OCI-LY1 (cell line): ENCODE results near the gene LAMTOR5.
"Not testable (repeated sequence)": the region's sequence is repeated elsewhere in the genome, so short reads cannot be mapped to it uniquely, and the experiment has no call there.

ENCODE experiments used
- H2AFZ ChIP-seq: fragments of 200-600 bp; sonication (generic), shearing (Covaris generic); 2 replicates; pipeline ENCODE4 v1.6.0; 2014; ENCODE audit warnings: antibody characterized with exemption, mild to moderate bottlenecking, low read length
- H3F3A ChIP-seq: fragments of 200-600 bp; sonication (generic), shearing (Covaris generic); 2 replicates; pipeline ENCODE4 v1.6.0; 2014; ENCODE audit warnings: mild to moderate bottlenecking, antibody characterized with exemption, low read length, moderate library complexity; ENCODE audit not compliant: insufficient read depth
- H3K27ac ChIP-seq: fragments of 200-600 bp; sonication (generic); 2 replicates; pipeline ENCODE4 v1.5.1; 2014; ENCODE audit warnings: low read length, mixed run types, mild to moderate bottlenecking, low read depth; ENCODE audit not compliant: poor library complexity, severe bottlenecking
- H3K27me3 ChIP-seq: fragments of 200-600 bp; sonication (generic); 2 replicates; pipeline ENCODE4 v1.6.0; 2014; ENCODE audit warnings: antibody characterized with exemption, mild to moderate bottlenecking, low read length, moderate library complexity; ENCODE audit not compliant: insufficient read depth
- H3K36me3 ChIP-seq: fragments of 200-600 bp; sonication (generic); 2 replicates; pipeline ENCODE4 v1.6.1; 2014; ENCODE audit warnings: mild to moderate bottlenecking, antibody characterized with exemption, low read length, moderate library complexity, mixed read lengths; ENCODE audit not compliant: insufficient read depth
- H3K4me1 ChIP-seq: fragments of 200-600 bp; sonication (generic); 2 replicates; pipeline ENCODE4 v1.5.1; 2014; ENCODE audit warnings: mild to moderate bottlenecking, low read length, moderate library complexity; ENCODE audit not compliant: insufficient read depth, severe bottlenecking
- H3K4me2 ChIP-seq: fragments of 200-600 bp; sonication (generic), shearing (Covaris generic); 2 replicates; pipeline ENCODE4 v1.6.1; 2014; ENCODE audit warnings: low read length
- H3K4me3 ChIP-seq: fragments of 200-600 bp; sonication (generic); 2 replicates; pipeline ENCODE4 v1.5.1; 2014; ENCODE audit warnings: low read length, low read depth, mild to moderate bottlenecking, mixed read lengths; ENCODE audit not compliant: poor library complexity, severe bottlenecking
- H3K79me2 ChIP-seq: fragments of 200-600 bp; shearing (Covaris generic); 2 replicates; pipeline ENCODE4 v1.6.1; 2016; ENCODE audit warnings: mixed run types, low read length, mixed read lengths; ENCODE audit not compliant: insufficient read depth
- H3K9ac ChIP-seq: fragments of 200-600 bp; sonication (generic), shearing (Covaris generic); 2 replicates; pipeline ENCODE4 v1.6.1; 2014; ENCODE audit warnings: mild to moderate bottlenecking, low read length, mixed read lengths
- H3K9me2 ChIP-seq: fragments of 200-600 bp; sonication (generic), shearing (Covaris generic); 2 replicates; pipeline ENCODE4 v1.6.1; 2014; ENCODE audit warnings: low read depth, mild to moderate bottlenecking, low read length, mixed read lengths
- H3K9me3 ChIP-seq: fragments of 200-600 bp; shearing (Covaris generic); 2 replicates; pipeline ENCODE4 v1.6.1; 2014; ENCODE audit warnings: low read length, mixed read lengths
- H4K20me1 ChIP-seq: fragments of 200-600 bp; sonication (generic), shearing (Covaris generic); 2 replicates; pipeline ENCODE4 v1.6.0; 2016; ENCODE audit warnings: mild to moderate bottlenecking, low read length; ENCODE audit not compliant: insufficient read depth
- CTCF ChIP-seq: fragments of 200-600 bp; sonication (generic), shearing (Covaris generic); IDR thresholded peaks from 2 replicates; pipeline ENCODE4 v1.5.1; 2017; ENCODE audit warnings: mild to moderate bottlenecking, antibody characterized with exemption, low read length, moderate library complexity, mixed read lengths
- EZH2 ChIP-seq: fragments of 200-600 bp; sonication (generic), shearing (Covaris generic); IDR thresholded peaks from 2 replicates; pipeline ENCODE4 v1.8.0; 2017; ENCODE audit warnings: borderline replicate concordance, mixed run types, mild to moderate bottlenecking, antibody characterized with exemption, low read length, moderate library complexity, mixed read lengths

Gene LAMTOR5

GRCh38 chr1:110443451-110443850 lies 36.0 kb upstream of the LAMTOR5 start:
- Histone ChIP-seq H2AFZ (no peak overlapping the region), H4K20me1 (no peaks in the 10 kb centered on the region), H3K36me3 (no peaks in the 10 kb centered on the region), H3K4me1 (no peaks in the 10 kb centered on the region), H3K79me2 (no peaks in the 10 kb centered on the region), H3F3A (no peaks in the 10 kb centered on the region), H3K4me3 (no peak overlapping the region), H3K9me3 (no peaks in the 10 kb centered on the region), H3K27ac (no peak overlapping the region), H3K9ac (no peak overlapping the region), H3K27me3 (peaks cover 5% of the 10 kb centered on the region; the same call in 1 of the 2 replicates), H3K9me2 (no peaks in the 10 kb centered on the region), H3K4me2 (no peak overlapping the region)
- TF ChIP-seq CTCF (no peak), EZH2 (no peak)

GRCh38 chr1:110441888-110442287 lies 34.4 kb upstream of the LAMTOR5 start:
- no peaks in the 10 kb centered on the region for H3F3A ChIP-seq
- no peaks in the 10 kb centered on the region for H3K9me2 ChIP-seq
- H3K36me3 ChIP-seq: no peaks in the 10 kb centered on the region
- H3K9me3 ChIP-seq: no peaks in the 10 kb centered on the region
- no peak overlapping the region for H2AFZ ChIP-seq
- peaks cover 5% of the 10 kb centered on the region; the same call in 1 of the 2 replicates for H3K27me3 ChIP-seq
- no peaks in the 10 kb centered on the region for H4K20me1 ChIP-seq
- H3K4me1 ChIP-seq: no peaks in the 10 kb centered on the region
- H3K27ac ChIP-seq: no peak overlapping the region
- no peak overlapping the region for H3K4me3 ChIP-seq
- no peak for TF ChIP-seq EZH2
- no peak for TF ChIP-seq CTCF
- no peaks in the 10 kb centered on the region for H3K79me2 ChIP-seq
- H3K9ac ChIP-seq: no peak overlapping the region
- H3K4me2 ChIP-seq: no peak overlapping the region

GRCh38 chr1:110440877-110441276 lies 33.4 kb upstream of the LAMTOR5 start:
- no peak for TF ChIP-seq EZH2
- no peak for TF ChIP-seq CTCF

GRCh38 chr1:110439873-110440272 lies 32.4 kb upstream of the LAMTOR5 start:
- not testable (repeated sequence) for H3K9me2 ChIP-seq, H3K36me3 ChIP-seq, H3K79me2 ChIP-seq, H3K9me3 ChIP-seq, H3K27ac ChIP-seq, H3K27me3 ChIP-seq, H4K20me1 ChIP-seq, H3K9ac ChIP-seq, H3K4me1 ChIP-seq, H3K4me2 ChIP-seq, H3K4me3 ChIP-seq, H3F3A ChIP-seq, H2AFZ ChIP-seq

More at GRCh38 chr1:110440877-110441276, 33.4 kb upstream of the LAMTOR5 start:
- Histone ChIP-seq H3K9me3 (no peaks in the 10 kb centered on the region), H3F3A (no peaks in the 10 kb centered on the region), H3K36me3 (no peaks in the 10 kb centered on the region), H3K9me2 (no peaks in the 10 kb centered on the region), H3K27ac (no peak overlapping the region), H2AFZ (no peak overlapping the region), H3K4me1 (no peaks in the 10 kb centered on the region), H3K4me3 (no peak overlapping the region), H3K9ac (no peak overlapping the region), H3K79me2 (no peaks in the 10 kb centered on the region), H3K4me2 (no peak overlapping the region), H4K20me1 (no peaks in the 10 kb centered on the region), H3K27me3 (peaks cover 5% of the 10 kb centered on the region; the same call in 1 of the 2 replicates)
